Heart right ventricle (tissue), 16 donors: ENCODE data around the gene TRPM5. TPM values are rescaled to one million over a fixed set of nuclear protein-coding genes. Genes with fewer than 3 reads are reported as not detected.
A peak's percentile ranks its signal among the peaks of the same experiment; 100 is the strongest.

Experiments used
- ATAC-seq, 8 donors: fragments of 200-7000 bp; cut with Tn5 transposase; one replicate each; pipeline ENCODE4 v1.9.1; 2020; ENCODE audit warnings: mild to moderate bottlenecking in 8 of 8, moderate library complexity in 8 of 8, moderate number of reproducible peaks in 1 of 8
- DNase-seq, 2 donors: peaks; one replicate each; pipeline ENCODE4 v3.0.0-alpha.2; 2020
- H3K27ac ChIP-seq, 10 donors: fragments of 200-600 bp; sonication (generic) in 2 of 10; one replicate each; pipeline versions ENCODE4 v1.5.0 to v1.8.0; 2020 to 2022; ENCODE audit warnings: mild to moderate bottlenecking in 3 of 10
- H3K27me3 ChIP-seq, 7 donors: fragments of 200-600 bp; one replicate each; pipeline ENCODE4 v1.8.0; 2021 to 2022; ENCODE audit warnings: mild to moderate bottlenecking in 2 of 7
- H3K36me3 ChIP-seq, 9 donors: fragments of 200-600 bp; sonication (generic) in 1 of 9; one replicate each; pipeline versions ENCODE4 v1.5.0 to v1.8.0; 2020 to 2022; ENCODE audit warnings: mild to moderate bottlenecking in 2 of 9
- H3K4me1 ChIP-seq, 9 donors: fragments of 200-600 bp; sonication (generic) in 1 of 9; one replicate each; pipeline versions ENCODE4 v1.5.0 to v1.8.0; 2020 to 2022; ENCODE audit warnings: mild to moderate bottlenecking in 4 of 9
- H3K4me3 ChIP-seq, 10 donors: fragments of 200-600 bp; sonication (generic) in 2 of 10; one replicate each; pipeline versions ENCODE4 v1.5.0 to v1.8.0; 2020 to 2022; ENCODE audit warnings: mild to moderate bottlenecking in 7 of 10, moderate library complexity in 2 of 10
- H3K9me3 ChIP-seq, 11 donors: fragments of 200-600 bp in 10 of 11; sonication (generic) in 2 of 11; one replicate each; pipeline versions ENCODE4 v1.5.0 to v1.8.0; 2013 to 2022; ENCODE audit warnings: mild to moderate bottlenecking in 2 of 11, control low read depth in 1 of 11, moderate library complexity in 1 of 11
- CTCF ChIP-seq, 9 donors: fragments of 200-600 bp; sonication (generic) in 2 of 9; IDR thresholded peaks; one replicate each; pipeline versions ENCODE4 v1.5.0 to v1.8.0; 2021 to 2022; ENCODE audit warnings: antibody characterized with exemption in 9 of 9, mild to moderate bottlenecking in 5 of 9, moderate library complexity in 1 of 9
- WGBS, 2 donors: extraction: QIAGEN DNeasy Blood & Tissue Kit; methylation state at CpG; one replicate each; pipeline ENCODE4 v1.1.7; 2013; ENCODE audit warnings: inconsistent platforms in 1 of 2; 5-methylcytosine and 5-hydroxymethylcytosine counted together
- intact Hi-C, 10 donors: fragments of 100-400 bp; cut with DNase I; formaldehyde crosslinking; loops; one replicate each; pipeline versions ENCODE4 v1.11.1 to v1.14.2; 2022
- long read RNA-seq, 3 donors: library from polyadenylated mRNA; unstranded; transcript quantifications; one replicate each; pipeline ENCODE4 v2.0.0, GENCODE V29; 2020 to 2021
- polyA plus RNA-seq, 2 donors: library from polyadenylated mRNA; stranded (reverse); fragments of 200-250 nt; gene quantifications; one replicate each; pipeline ENCODE4 v1.2.3, GENCODE V29; 2013
- total RNA-seq, 10 donors: library from RNA; stranded (reverse); fragmentation: NEBNext Ultra II Directional in 3 of 10; extraction: Animal tissue kit (Norgen Biotek cat#: 25700) in 3 of 10; gene quantifications; one replicate each; pipeline versions ENCODE4 v1.2.1 to v1.2.4, GENCODE V29; 2021 to 2023
- donor health status: Arrhythmogenic right ventricular cardiomyopathy.
- donor health status: ischemic (EF 13 %, LVEDD 7.1; RV severe dilation, severe dysfunction).
- donor health status: healthy with polysubstance abuse.
- donor health status: DM: no; HTN: yes; CAD: no.
- donor health status: DM: no; HTN: no; CAD: no.
- donor health status: ischemic (EF 25% LVEDD 6.9; RV normal size, moderate dysfunction).
- donor health status: ischemic (EF 25% LVEDD 5.7; RV mildly dilated, moderate dysfunction).
- donor health status: healthy.
- donor health status: DM: yes; HTN: yes; CAD: no.
- donor health status: Ischemic cardiomyopathy.
- donor health status: ischemic (EF 35%, LVEDD 5.7; RV mildly dilated, moderate dysfunction).
- donor health status: nonischemic (EF 11% LVEDD 7.7; RV severe dilation, severe dysfunction).
- donor health status: DM: yes; HTN: yes; CAD: no.
- donor health status: PGD.
- donor health status: ischemic (EF 29% LVEDD 5.4; RV normal size, mild dysfunction).
- donor health status: nonischemic (EF 23%, LVEDD 6.1; RV moderate dilation, normal function).

Gene TRPM5
- total RNA-seq: not detected
- not detected for polyA plus RNA-seq
- long read RNA-seq, donor 1: 0 reads
- long read RNA-seq, donor 2: 0 reads
- long read RNA-seq, donor 3: 0 reads

- TF ChIP-seq CTCF (IDR thresholded peaks at IDR 0.05): no peak
- peak in 4 of 8 donors; percentile 2 to 25 (median 6) for ATAC-seq
- intact Hi-C loops: loop anchor here in 3 of 10 donors (5.0 kb wide), 2 partner anchors 68 to 78 kb away; no protein-coding TSS in a partner anchor
These were observed at the start of gene TRPM5 for GRCh38 chr11:2443881-2444820. TSS of gene TRPM5 (minus strand) at chr11:2444514. CDS start at chr11:2423036, 21,478 bp downstream.

GRCh38 chr11:2489083-2489482 is 44.8 kb upstream of the TRPM5 start:
- WGBS, 2 donors: 32 to 43% methylated on average over 2 of the region's 2 CpGs
- H3K4me1 ChIP-seq: peaks cover 0 to 5% (median 0%) of the 10 kb centered on the region in 9 donors
- no peak for DNase-seq
- H3K27me3 ChIP-seq: no peaks in the 10 kb centered on the region
- H3K36me3 ChIP-seq: no peaks in the 10 kb centered on the region
- no peak overlapping the region for H3K27ac ChIP-seq
- no peak for ATAC-seq
- TF ChIP-seq CTCF (IDR thresholded peaks at IDR 0.05): no peak
- peaks cover 0 to 52% (median 10%) of the 10 kb centered on the region in 11 donors for H3K9me3 ChIP-seq
- intact Hi-C loops: no loop called here
- no peak overlapping the region for H3K4me3 ChIP-seq

More at GRCh38 chr11:2443881-2444820, at the start of gene TRPM5:
- H3K4me1 ChIP-seq: peaks cover 3 to 46% (median 37%) of the 10 kb centered on the region in 9 donors
- H3K27me3 ChIP-seq: peaks cover 0 to 15% (median 5%) of the 10 kb centered on the region in 7 donors
- DNase-seq: no peak
- peak within 1 kb of the TSS in 8 of 10 donors; percentile 47 to 82 (median 58) for H3K27ac ChIP-seq
- peak within 1 kb of the TSS; percentile 32 to 60 (median 54) for H3K4me3 ChIP-seq
- H3K36me3 ChIP-seq: no peaks in the 10 kb centered on the region
- H3K9me3 ChIP-seq: peaks cover 0 to 5% (median 0%) of the 10 kb centered on the region in 11 donors
- 9 to 10% methylated on average over 55 to 62 of the region's 64 CpGs for WGBS, 2 donors

- H3K4me1 ChIP-seq: peaks cover 0 to 16% (median 8%) of the 10 kb centered on the region in 9 donors
- no peak overlapping the region for H3K4me3 ChIP-seq
- TF ChIP-seq CTCF (IDR thresholded peaks at IDR 0.05): no peak
- H3K27ac ChIP-seq: no peak overlapping the region
- intact Hi-C loops: no loop called here
- H3K36me3 ChIP-seq: no peaks in the 10 kb centered on the region
- H3K27me3 ChIP-seq: no peaks in the 10 kb centered on the region
- no peak for ATAC-seq
- H3K9me3 ChIP-seq: peaks cover 0 to 48% (median 10%) of the 10 kb centered on the region in 11 donors
- no peak for DNase-seq
These were observed 43.7 kb upstream of the TRPM5 start for GRCh38 chr11:2488004-2488403.

- TF ChIP-seq CTCF (IDR thresholded peaks at IDR 0.05): no peak
- no peaks in the 10 kb centered on the region for H3K27me3 ChIP-seq
- DNase-seq: no peak
- peaks cover 0 to 34% (median 23%) of the 10 kb centered on the region in 9 donors for H3K4me1 ChIP-seq
- no peak overlapping the region for H3K4me3 ChIP-seq
- no peak overlapping the region for H3K27ac ChIP-seq
- intact Hi-C loops: no loop called here
- WGBS, 2 donors: 92 to 97% methylated on average over 16 of the region's 16 CpGs
- peaks cover 0 to 34% (median 10%) of the 10 kb centered on the region in 11 donors for H3K9me3 ChIP-seq
- no peak for ATAC-seq
- H3K36me3 ChIP-seq: no peaks in the 10 kb centered on the region
These were observed 40.3 kb upstream of the TRPM5 start for GRCh38 chr11:2484576-2485125.
